ENCODE measurements around the gene RAB31.
A peak's percentile ranks its signal among the peaks of the same experiment; 100 is the strongest.

RAB31 gene

DNA sequence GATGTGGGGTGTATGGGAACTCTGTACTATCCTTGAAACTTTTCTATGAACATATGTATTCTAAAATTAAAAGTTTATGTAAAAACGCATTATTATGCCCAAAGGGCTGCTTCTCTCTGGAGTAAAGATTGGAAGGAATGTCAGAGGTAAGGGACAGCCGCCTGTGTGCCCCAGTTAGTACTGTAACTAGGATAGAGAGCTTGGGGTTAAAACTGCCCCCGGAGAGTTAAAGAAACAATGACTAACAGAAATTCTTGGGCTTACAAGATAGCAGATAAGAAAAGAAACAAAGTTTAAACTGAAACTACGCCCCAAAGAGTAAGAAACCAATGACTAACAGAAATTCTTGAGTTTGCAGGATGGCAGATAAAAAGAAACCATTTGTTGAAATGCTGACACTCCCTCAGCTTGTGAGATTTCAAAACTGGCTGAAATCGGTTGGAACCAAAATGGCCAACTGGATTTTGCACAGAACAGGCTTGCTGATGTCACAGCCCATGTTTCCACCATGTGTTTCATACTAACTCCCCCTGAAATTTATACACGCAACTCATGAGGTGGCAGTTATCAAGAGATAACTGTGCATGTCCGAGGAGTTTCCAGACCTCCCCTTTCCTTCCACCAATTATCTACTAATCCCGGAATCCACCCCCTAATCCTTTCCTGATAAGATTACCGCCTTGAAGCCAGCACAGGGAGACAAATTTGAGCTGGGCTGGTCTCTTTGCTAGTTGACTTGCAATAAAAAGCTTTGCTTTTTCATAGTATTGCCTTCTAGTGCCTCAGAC lies 169.0 kb downstream of the RAB31 start (continued):
- TF ChIP-seq PRDM4 (tag by site-specific recombination; IDR thresholded peaks at IDR 0.05) (peak; percentile 98), ZBTB48 (tag by site-specific recombination; IDR thresholded peaks at IDR 0.05) (peak; percentile 75), ZNF148 (tag by site-specific recombination; IDR thresholded peaks at IDR 0.05; ENCODE audit: borderline replicate concordance) (no peak), ZBTB17 (tag by site-specific recombination; IDR thresholded peaks at IDR 0.05) (peak; percentile 37; the same call in 1 of the 2 replicates), SCRT2 (tag by site-specific recombination; IDR thresholded peaks at IDR 0.05) (no peak), HIC1 (tag by site-specific recombination; IDR thresholded peaks at IDR 0.05) (no peak), PATZ1 (tag by site-specific recombination; IDR thresholded peaks at IDR 0.05) (no peak), PRDM1 (tag by site-specific recombination; IDR thresholded peaks at IDR 0.05) (no peak)

DNA sequence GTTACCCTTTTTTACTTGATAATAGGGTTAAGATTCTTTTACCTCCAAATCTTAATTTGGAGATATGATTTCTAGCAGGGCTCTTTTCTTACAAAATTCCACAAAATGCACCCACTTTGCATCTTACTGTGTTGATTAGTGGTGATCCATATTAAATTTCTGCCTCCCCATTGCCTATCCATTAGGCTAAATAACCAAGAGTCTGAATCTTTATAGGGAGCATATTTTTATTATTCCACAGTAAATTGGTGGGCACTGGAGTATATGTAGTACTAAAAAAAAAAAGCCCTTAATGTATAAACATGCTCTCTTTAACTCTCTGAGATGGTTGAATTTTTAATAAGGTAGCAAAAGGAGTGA lies 169.5 kb downstream of the RAB31 start:
- H3K4me1 ChIP-seq (ENCODE audit: control insufficient read depth, insufficient read depth, low read length) = no peaks in the 10 kb centered on the region
- ChIA-PET POLR2A (interaction anchor here (1.5 kb wide), 2 partner anchors 36 to 37 kb away, joined by 3 to 8 read pairs; partner anchors contain the start of gene VAPA), CTCF (interaction anchor here (0.6 to 0.7 kb wide), 4 partner anchors 13 to 963 kb away, joined by 3 read pairs; no protein-coding TSS in a partner anchor)
- no peak overlapping the region for H3K27ac ChIP-seq (ENCODE audit: extremely low read depth, low read depth, low read length)
- H3K9me3 ChIP-seq (ENCODE audit: control insufficient read depth, insufficient read depth, low read depth, low read length) = no peaks in the 10 kb centered on the region
- H3K4me3 ChIP-seq (ENCODE audit: low read depth, low read length) = no peak overlapping the region
- no peaks in the 10 kb centered on the region for H3K36me3 ChIP-seq (ENCODE audit: control insufficient read depth in 2 of 2, insufficient read depth in 1 of 2, low read length in 2 of 2)
- TF ChIP-seq ZNF473 (tag by site-specific recombination; IDR thresholded peaks at IDR 0.05) = no peak
- TF ChIP-seq ZNF155 (tag by site-specific recombination; IDR thresholded peaks at IDR 0.05) = no peak
- no peak for TF ChIP-seq ZNF670 (tag by site-specific recombination; IDR thresholded peaks at IDR 0.05; ENCODE audit: low read depth)
- no peak for TF ChIP-seq HOXD13 (CRISPR knock-in tag; IDR thresholded peaks at IDR 0.05; ENCODE audit: borderline replicate concordance)
- no peak for TF ChIP-seq KLF16 (tag by site-specific recombination; IDR thresholded peaks at IDR 0.05)
- TF ChIP-seq MEIS1 (CRISPR knock-in tag; IDR thresholded peaks at IDR 0.05; ENCODE audit: borderline replicate concordance) = no peak
- no peak for TF ChIP-seq ZNF24 (tag by site-specific recombination; IDR thresholded peaks at IDR 0.05)
- TF ChIP-seq ZBTB20 (tag by site-specific recombination; IDR thresholded peaks at IDR 0.05) = no peak
- no peak for TF ChIP-seq WT1 (tag by site-specific recombination; IDR thresholded peaks at IDR 0.05)
- no peak for TF ChIP-seq IKZF3 (tag by site-specific recombination; IDR thresholded peaks at IDR 0.05)
- TF ChIP-seq KLF8 (tag by site-specific recombination; IDR thresholded peaks at IDR 0.05) = no peak
- no peak for TF ChIP-seq ZBTB10 (tag by site-specific recombination; IDR thresholded peaks at IDR 0.05)
- no peak for TF ChIP-seq ZNF132 (tag by site-specific recombination; IDR thresholded peaks at IDR 0.05; ENCODE audit: borderline replicate concordance)
- TF ChIP-seq OVOL3 (tag by site-specific recombination; IDR thresholded peaks at IDR 0.05) = no peak
- no peak for TF ChIP-seq YY2 (tag by site-specific recombination; IDR thresholded peaks at IDR 0.05)
- no peak for TF ChIP-seq ZNF514 (tag by site-specific recombination; IDR thresholded peaks at IDR 0.05)
- TF ChIP-seq ZNF768 (tag by site-specific recombination; IDR thresholded peaks at IDR 0.05) = no peak
- no peak for TF ChIP-seq ZNF560 (tag by site-specific recombination; IDR thresholded peaks at IDR 0.05; ENCODE audit: borderline replicate concordance)
